ENCODE data around the gene ZBTB32.

Gene ZBTB32

GRCh38 chr19:35665157-35665556, 39.2 kb upstream of the ZBTB32 start:
- TF ChIP-seq CTCF (conservative IDR thresholded peaks at IDR 0.05) = no peak
- no peak overlapping the region for H3K27ac ChIP-seq

- H3K27ac ChIP-seq = no peak overlapping the region
- TF ChIP-seq CTCF (conservative IDR thresholded peaks at IDR 0.05) = no peak
Measured at GRCh38 chr19:35665604-35666003, 38.8 kb upstream of the ZBTB32 start.

- no peak for TF ChIP-seq CTCF (conservative IDR thresholded peaks at IDR 0.05)
Measured at GRCh38 chr19:35666251-35666913, 38.0 kb upstream of the ZBTB32 start, which contains the start of gene UPK1A. TSS of gene UPK1A (plus strand) at chr19:35666517. CDS start at chr19:35666813, 296 bp downstream.

GRCh38 chr19:35669566-35669965, 34.8 kb upstream of the ZBTB32 start:
- no peak overlapping the region for H3K27ac ChIP-seq
- TF ChIP-seq CTCF (conservative IDR thresholded peaks at IDR 0.05) = no peak

More at GRCh38 chr19:35666251-35666913, 38.0 kb upstream of the ZBTB32 start, which contains the start of gene UPK1A:
- no peak within 1 kb of the TSS for H3K27ac ChIP-seq

- no peak overlapping the region for H3K27ac ChIP-seq
- no peak for TF ChIP-seq CTCF (conservative IDR thresholded peaks at IDR 0.05)
Measured at GRCh38 chr19:35669974-35670373, 34.4 kb upstream of the ZBTB32 start.

- H3K27ac ChIP-seq = no peak overlapping the region
- no peak for TF ChIP-seq CTCF (conservative IDR thresholded peaks at IDR 0.05)
Measured at GRCh38 chr19:35670686-35671085, 33.7 kb upstream of the ZBTB32 start.

GRCh38 chr19:35671818-35672217, 32.5 kb upstream of the ZBTB32 start:
- no peak for TF ChIP-seq CTCF (conservative IDR thresholded peaks at IDR 0.05)
- no peak overlapping the region for H3K27ac ChIP-seq
